Effector memory CD8-positive, alpha-beta T cell (primary cell): ENCODE results near the gene TCF7L1.

Source experiments
- ATAC-seq: fragments of 150-1000 bp; cut with Tn5 transposase; replicated peaks from 2 replicates; pipeline ENCODE4 v1.10.0; 2021; ENCODE audit warnings: mild to moderate bottlenecking, moderate library complexity
- DNase-seq, 3 experiments: peaks; one replicate each; pipeline ENCODE4 v3.0.0; 2021
- H3K27ac Mint-ChIP-seq, 2 donors: one replicate each; pipeline ENCODE4 v1.8.0; 2022; ENCODE audit warnings: mild to moderate bottlenecking in 2 of 2, mixed read lengths in 2 of 2, moderate library complexity in 2 of 2
- H3K27me3 Mint-ChIP-seq, 2 donors: one replicate each; pipeline ENCODE4 v1.8.0; 2022; ENCODE audit warnings: mixed read lengths in 2 of 2
- H3K36me3 Mint-ChIP-seq: one replicate; pipeline ENCODE4 v1.8.0; 2022; ENCODE audit warnings: mild to moderate bottlenecking, moderate library complexity, mixed read lengths; ENCODE audit not compliant: insufficient read depth
- H3K4me1 Mint-ChIP-seq, 2 donors: one replicate each; pipeline ENCODE4 v1.8.0; 2022; ENCODE audit warnings: low read depth in 2 of 2, mixed read lengths in 2 of 2
- H3K4me3 Mint-ChIP-seq, 2 donors: one replicate each; pipeline ENCODE4 v1.8.0; 2022; ENCODE audit warnings: mild to moderate bottlenecking in 2 of 2, mixed read lengths in 2 of 2, moderate library complexity in 2 of 2
- H3K9me3 Mint-ChIP-seq, 2 donors: one replicate each; pipeline ENCODE4 v1.8.0; 2022; ENCODE audit warnings: mixed read lengths in 2 of 2

The TCF7L1 gene

GRCh38 chr2:85237849-85238565 lies 104.8 kb downstream of the TCF7L1 start:
- H3K4me3 Mint-ChIP-seq: no peak overlapping the region
- no peak overlapping the region for H3K27ac Mint-ChIP-seq
- DNase-seq (no peak), ATAC-seq (no peak)
- peaks cover 2% of the 10 kb centered on the region for H3K36me3 Mint-ChIP-seq
- H3K27me3 Mint-ChIP-seq: peaks cover 36 to 55% of the 10 kb centered on the region in 2 donors
- peaks cover 0 to 2% of the 10 kb centered on the region in 2 donors for H3K4me1 Mint-ChIP-seq
- H3K9me3 Mint-ChIP-seq: no peaks in the 10 kb centered on the region

GRCh38 chr2:85238607-85239006 lies 105.4 kb downstream of the TCF7L1 start:
- Mint-ChIP-seq H3K4me1 (peaks cover 0 to 2% of the 10 kb centered on the region in 2 donors), H3K27ac (no peak overlapping the region), H3K36me3 (peaks cover 2% of the 10 kb centered on the region), H3K27me3 (peaks cover 42 to 61% of the 10 kb centered on the region in 2 donors), H3K4me3 (no peak overlapping the region), H3K9me3 (no peaks in the 10 kb centered on the region)
- no peak for DNase-seq
- no peak for ATAC-seq

- H3K4me3 Mint-ChIP-seq: no peak overlapping the region
- H3K4me1 Mint-ChIP-seq: peaks cover 0 to 2% of the 10 kb centered on the region in 2 donors
- no peak for ATAC-seq
- H3K9me3 Mint-ChIP-seq: no peaks in the 10 kb centered on the region
- no peak for DNase-seq
- no peak overlapping the region for H3K27ac Mint-ChIP-seq
- peaks cover 2% of the 10 kb centered on the region for H3K36me3 Mint-ChIP-seq
- H3K27me3 Mint-ChIP-seq: peaks cover 47 to 66% of the 10 kb centered on the region in 2 donors
Measured at GRCh38 chr2:85239102-85239501, 105.9 kb downstream of the TCF7L1 start.

GRCh38 chr2:85240055-85240454 lies 106.9 kb downstream of the TCF7L1 start:
- no peak overlapping the region for H3K4me3 Mint-ChIP-seq
- peaks cover 50 to 75% of the 10 kb centered on the region in 2 donors for H3K27me3 Mint-ChIP-seq
- peaks cover 2% of the 10 kb centered on the region for H3K36me3 Mint-ChIP-seq
- no peaks in the 10 kb centered on the region for H3K9me3 Mint-ChIP-seq
- DNase-seq: no peak
- no peak overlapping the region for H3K27ac Mint-ChIP-seq
- no peaks in the 10 kb centered on the region for H3K4me1 Mint-ChIP-seq
- no peak for ATAC-seq

- Mint-ChIP-seq H3K4me1 (no peaks in the 10 kb centered on the region), H3K9me3 (no peaks in the 10 kb centered on the region), H3K36me3 (peaks cover 2% of the 10 kb centered on the region), H3K4me3 (no peak overlapping the region), H3K27me3 (peaks cover 44 to 64% of the 10 kb centered on the region in 2 donors), H3K27ac (no peak overlapping the region)
- no peak for DNase-seq
- no peak for ATAC-seq
Measured at GRCh38 chr2:85242321-85242720, 109.1 kb downstream of the TCF7L1 start.

- no peaks in the 10 kb centered on the region for H3K9me3 Mint-ChIP-seq
- DNase-seq: no peak
Measured at GRCh38 chr2:85243101-85244072, 110.2 kb downstream of the TCF7L1 start.

GRCh38 chr2:85244828-85245227 lies 111.6 kb downstream of the TCF7L1 start:
- no peaks in the 10 kb centered on the region for H3K36me3 Mint-ChIP-seq
- no peaks in the 10 kb centered on the region for H3K9me3 Mint-ChIP-seq
- no peak for DNase-seq
- ATAC-seq: no peak
- H3K27ac Mint-ChIP-seq: peak overlapping the region in 1 of 2 donors; percentile 7
- no peak overlapping the region for H3K4me3 Mint-ChIP-seq
- H3K4me1 Mint-ChIP-seq: no peaks in the 10 kb centered on the region
- peaks cover 25 to 45% of the 10 kb centered on the region in 2 donors for H3K27me3 Mint-ChIP-seq

More at GRCh38 chr2:85243101-85244072, 110.2 kb downstream of the TCF7L1 start:
- Mint-ChIP-seq H3K27ac (no peak overlapping the region), H3K36me3 (no peaks in the 10 kb centered on the region), H3K4me3 (no peak overlapping the region), H3K4me1 (no peaks in the 10 kb centered on the region), H3K27me3 (peaks cover 34 to 53% of the 10 kb centered on the region in 2 donors)
- no peak for ATAC-seq

- no peaks in the 10 kb centered on the region for H3K4me1 Mint-ChIP-seq
- H3K36me3 Mint-ChIP-seq: no peaks in the 10 kb centered on the region
- H3K27ac Mint-ChIP-seq: no peak overlapping the region
- H3K9me3 Mint-ChIP-seq: no peaks in the 10 kb centered on the region
- ATAC-seq (no peak), DNase-seq (no peak)
- H3K27me3 Mint-ChIP-seq: peaks cover 25 to 39% of the 10 kb centered on the region in 2 donors
- no peak overlapping the region for H3K4me3 Mint-ChIP-seq
Measured at GRCh38 chr2:85245891-85246290, 112.7 kb downstream of the TCF7L1 start.

GRCh38 chr2:85246348-85246747 lies 113.2 kb downstream of the TCF7L1 start:
- H3K4me3 Mint-ChIP-seq: no peak overlapping the region
- DNase-seq (no peak), ATAC-seq (no peak)
- no peak overlapping the region for H3K27ac Mint-ChIP-seq
- no peaks in the 10 kb centered on the region for H3K4me1 Mint-ChIP-seq
- no peaks in the 10 kb centered on the region for H3K9me3 Mint-ChIP-seq
- H3K36me3 Mint-ChIP-seq: no peaks in the 10 kb centered on the region
- H3K27me3 Mint-ChIP-seq: peaks cover 25 to 39% of the 10 kb centered on the region in 2 donors

- DNase-seq (no peak), ATAC-seq (no peak)
- no peak overlapping the region for H3K4me3 Mint-ChIP-seq
- no peaks in the 10 kb centered on the region for H3K4me1 Mint-ChIP-seq
- H3K27me3 Mint-ChIP-seq: peaks cover 23 to 34% of the 10 kb centered on the region in 2 donors
- no peak overlapping the region for H3K27ac Mint-ChIP-seq
- no peaks in the 10 kb centered on the region for H3K9me3 Mint-ChIP-seq
- no peaks in the 10 kb centered on the region for H3K36me3 Mint-ChIP-seq
Measured at GRCh38 chr2:85247610-85248009, 114.4 kb downstream of the TCF7L1 start.

GRCh38 chr2:85248773-85249509 lies 115.7 kb downstream of the TCF7L1 start:
- Mint-ChIP-seq H3K36me3 (no peaks in the 10 kb centered on the region), H3K4me3 (no peak overlapping the region), H3K4me1 (no peaks in the 10 kb centered on the region), H3K27me3 (peaks cover 10 to 21% of the 10 kb centered on the region in 2 donors), H3K9me3 (no peaks in the 10 kb centered on the region), H3K27ac (peak overlapping the region in 1 of 2 donors; percentile 39)
- ATAC-seq (no peak), DNase-seq (no peak)

GRCh38 chr2:85250045-85250444 lies 116.9 kb downstream of the TCF7L1 start:
- Mint-ChIP-seq H3K4me1 (no peaks in the 10 kb centered on the region), H3K9me3 (no peaks in the 10 kb centered on the region), H3K4me3 (no peak overlapping the region), H3K27me3 (peaks cover 0 to 10% of the 10 kb centered on the region in 2 donors), H3K36me3 (no peaks in the 10 kb centered on the region), H3K27ac (no peak overlapping the region)
- DNase-seq (no peak), ATAC-seq (no peak)

- DNase-seq (no peak), ATAC-seq (no peak)
- Mint-ChIP-seq H3K27ac (no peak overlapping the region), H3K4me3 (no peak overlapping the region), H3K36me3 (no peaks in the 10 kb centered on the region), H3K4me1 (no peaks in the 10 kb centered on the region), H3K9me3 (no peaks in the 10 kb centered on the region), H3K27me3 (peaks cover 0 to 15% of the 10 kb centered on the region in 2 donors)
Measured at GRCh38 chr2:85251070-85251616, 118.0 kb downstream of the TCF7L1 start.
